Measurements from ENCODE around the gene RAB42.

DNA sequence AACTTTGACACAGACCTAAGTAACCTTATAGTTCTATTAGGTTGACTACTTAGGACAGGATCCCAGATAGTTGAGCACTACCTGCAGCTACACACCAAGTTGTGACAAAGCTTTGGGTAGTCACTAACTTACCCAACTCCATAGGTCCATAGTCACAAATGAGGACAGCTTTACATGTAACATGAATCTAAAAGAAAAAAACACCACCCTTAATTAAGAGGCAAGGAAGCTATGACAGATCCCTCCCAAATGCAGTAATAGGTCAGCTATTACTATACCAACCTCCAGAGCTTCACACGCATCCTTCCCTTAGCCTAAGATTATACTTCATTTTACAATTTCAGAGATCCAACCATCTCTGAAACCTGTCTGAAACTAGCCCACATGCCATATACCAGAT is 12.7 kb upstream of the RAB42 start:
- TF ChIP-seq, protein P1, sequence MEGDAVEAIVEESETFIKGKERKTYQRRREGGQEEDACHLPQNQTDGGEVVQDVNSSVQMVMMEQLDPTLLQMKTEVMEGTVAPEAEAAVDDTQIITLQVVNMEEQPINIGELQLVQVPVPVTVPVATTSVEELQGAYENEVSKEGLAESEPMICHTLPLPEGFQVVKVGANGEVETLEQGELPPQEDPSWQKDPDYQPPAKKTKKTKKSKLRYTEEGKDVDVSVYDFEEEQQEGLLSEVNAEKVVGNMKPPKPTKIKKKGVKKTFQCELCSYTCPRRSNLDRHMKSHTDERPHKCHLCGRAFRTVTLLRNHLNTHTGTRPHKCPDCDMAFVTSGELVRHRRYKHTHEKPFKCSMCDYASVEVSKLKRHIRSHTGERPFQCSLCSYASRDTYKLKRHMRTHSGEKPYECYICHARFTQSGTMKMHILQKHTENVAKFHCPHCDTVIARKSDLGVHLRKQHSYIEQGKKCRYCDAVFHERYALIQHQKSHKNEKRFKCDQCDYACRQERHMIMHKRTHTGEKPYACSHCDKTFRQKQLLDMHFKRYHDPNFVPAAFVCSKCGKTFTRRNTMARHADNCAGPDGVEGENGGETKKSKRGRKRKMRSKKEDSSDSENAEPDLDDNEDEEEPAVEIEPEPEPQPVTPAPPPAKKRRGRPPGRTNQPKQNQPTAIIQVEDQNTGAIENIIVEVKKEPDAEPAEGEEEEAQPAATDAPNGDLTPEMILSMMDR (IDR thresholded peaks at IDR 0.05; ENCODE audit: low read depth, low read length) = no peak
- TF ChIP-seq EZH2phosphoT487 (IDR thresholded peaks at IDR 0.05; ENCODE audit: low read depth) = no peak
